Neuron (in vitro differentiated cells): ENCODE results near the gene MBD3.
A peak's percentile ranks its signal among the peaks of the same experiment; 100 is the strongest.
"Not testable (repeated sequence)": the region's sequence is repeated elsewhere in the genome, so short reads cannot be mapped to it uniquely, and the experiment has no call there.

ENCODE experiments used
- H2AFZ ChIP-seq: one replicate; pipeline ENCODE4 v1.6.1; 2013; ENCODE audit warnings: low read depth, mild to moderate bottlenecking, inconsistent platforms, low read length, moderate library complexity
- H3K27me3 ChIP-seq: one replicate; pipeline ENCODE4 v1.6.1; 2013; ENCODE audit warnings: low read length; ENCODE audit not compliant: insufficient read depth
- H3K36me3 ChIP-seq: one replicate; pipeline ENCODE4 v1.6.1; 2013; ENCODE audit warnings: low read length; ENCODE audit not compliant: insufficient read depth
- H3K4me1 ChIP-seq: one replicate; pipeline ENCODE4 v1.6.1; 2013; ENCODE audit warnings: low read length; ENCODE audit not compliant: insufficient read depth
- H3K4me3 ChIP-seq: 2 replicates; pipeline ENCODE4 v1.5.1; 2013; ENCODE audit warnings: mild to moderate bottlenecking, low read length, moderate library complexity
- H3K9me3 ChIP-seq: one replicate; pipeline ENCODE4 v1.6.1; 2013; ENCODE audit warnings: low read length

MBD3 gene, protein sequence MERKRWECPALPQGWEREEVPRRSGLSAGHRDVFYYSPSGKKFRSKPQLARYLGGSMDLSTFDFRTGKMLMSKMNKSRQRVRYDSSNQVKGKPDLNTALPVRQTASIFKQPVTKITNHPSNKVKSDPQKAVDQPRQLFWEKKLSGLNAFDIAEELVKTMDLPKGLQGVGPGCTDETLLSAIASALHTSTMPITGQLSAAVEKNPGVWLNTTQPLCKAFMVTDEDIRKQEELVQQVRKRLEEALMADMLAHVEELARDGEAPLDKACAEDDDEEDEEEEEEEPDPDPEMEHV

GRCh38 chr19:1592755-1593500 lies at the start of gene MBD3:
TSS of gene MBD3 (minus strand) at chr19:1592865. CDS start at chr19:1592631, 234 bp downstream.
- H3K9me3 ChIP-seq = no peaks in the 10 kb centered on the region
- peaks cover 21% of the 10 kb centered on the region for H3K36me3 ChIP-seq
- no peak within 1 kb of the TSS for H2AFZ ChIP-seq
- H3K4me1 ChIP-seq = peaks cover 18% of the 10 kb centered on the region
- no peaks in the 10 kb centered on the region for H3K27me3 ChIP-seq
- peak within 1 kb of the TSS; percentile 99 for H3K4me3 ChIP-seq

DNA sequence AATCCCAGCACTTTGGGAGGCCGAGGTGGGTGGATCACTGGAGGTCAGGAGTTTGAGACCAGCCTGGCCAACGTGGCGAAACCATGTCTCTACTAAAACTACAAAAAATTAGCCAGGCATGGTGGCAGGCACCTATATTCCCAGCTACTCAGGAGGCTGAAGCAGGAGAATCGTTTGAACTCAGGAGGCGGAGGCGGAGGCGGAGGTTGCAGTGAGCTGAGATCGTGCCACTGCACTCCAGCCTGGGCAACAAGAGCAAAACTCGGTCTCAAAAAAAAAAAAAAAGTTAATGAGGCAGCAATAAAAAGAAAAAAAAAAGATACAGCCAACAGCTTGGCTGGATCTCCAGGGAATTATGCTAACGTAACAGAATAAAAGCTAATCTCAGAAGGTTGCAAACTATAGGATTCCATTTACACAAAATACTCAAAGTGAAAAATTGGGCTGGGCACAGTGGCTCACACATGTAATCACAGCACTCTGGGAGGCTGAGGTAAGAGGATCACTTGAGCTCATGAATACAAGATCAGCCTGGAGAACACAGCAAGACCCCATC lies 48.3 kb upstream of the MBD3 start:
- H3K27me3 ChIP-seq, H3K4me3 ChIP-seq, H2AFZ ChIP-seq, H3K4me1 ChIP-seq, H3K9me3 ChIP-seq: not testable (repeated sequence)
- peaks cover 90% of the 10 kb centered on the region for H3K36me3 ChIP-seq

GRCh38 chr19:1636325-1637236 lies 43.9 kb upstream of the MBD3 start:
- no peaks in the 10 kb centered on the region for H3K27me3 ChIP-seq
- H3K9me3 ChIP-seq = peaks cover 3% of the 10 kb centered on the region
- H2AFZ ChIP-seq = no peak overlapping the region
- no peak overlapping the region for H3K4me3 ChIP-seq
- H3K36me3 ChIP-seq = peaks cover 85% of the 10 kb centered on the region
- H3K4me1 ChIP-seq = no peaks in the 10 kb centered on the region

GRCh38 chr19:1634938-1635243 lies 42.2 kb upstream of the MBD3 start:
- Histone ChIP-seq H3K4me1 (no peaks in the 10 kb centered on the region), H3K36me3 (peaks cover 90% of the 10 kb centered on the region), H3K4me3 (no peak overlapping the region), H3K27me3 (no peaks in the 10 kb centered on the region), H3K9me3 (peaks cover 3% of the 10 kb centered on the region), H2AFZ (no peak overlapping the region)

DNA sequence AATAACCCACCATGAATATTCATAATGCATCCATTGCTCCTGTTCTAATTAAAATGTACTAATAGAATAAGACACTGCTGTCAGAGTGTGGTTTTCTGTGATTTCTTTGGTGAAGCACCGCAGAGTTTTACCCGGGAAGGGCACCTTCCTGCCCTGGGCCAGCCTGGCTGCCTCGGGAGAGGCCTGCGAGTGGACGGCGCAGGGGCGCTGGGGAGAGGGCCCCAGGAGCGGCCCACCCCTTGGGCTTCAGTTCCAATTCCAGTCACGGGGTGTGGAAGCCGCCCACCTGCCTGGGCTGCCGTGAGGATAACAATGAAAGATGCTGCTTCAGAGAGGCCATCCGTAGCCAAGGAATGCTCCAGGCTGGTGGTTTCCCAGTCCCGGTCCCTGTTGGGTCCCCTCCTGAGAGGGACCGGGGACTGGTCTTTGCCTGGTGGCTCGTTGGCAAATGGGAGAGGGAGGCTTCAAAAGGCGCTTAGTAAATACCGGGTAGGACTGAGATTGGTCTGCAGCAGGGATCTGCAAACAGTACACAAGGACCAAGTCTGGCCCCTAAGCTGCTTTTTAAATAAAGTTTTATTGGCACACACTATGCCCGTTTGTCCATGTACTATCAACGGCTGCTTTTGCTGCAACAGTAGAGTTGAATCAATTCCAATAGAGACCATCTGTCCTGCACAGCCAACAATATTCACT lies 41.7 kb upstream of the MBD3 start:
- Histone ChIP-seq H3K9me3 (peaks cover 3% of the 10 kb centered on the region), H2AFZ (no peak overlapping the region), H3K36me3 (peaks cover 90% of the 10 kb centered on the region), H3K4me3 (no peak overlapping the region), H3K27me3 (no peaks in the 10 kb centered on the region), H3K4me1 (no peaks in the 10 kb centered on the region)

GRCh38 chr19:1633269-1633826 lies 40.7 kb upstream of the MBD3 start:
- Histone ChIP-seq H3K4me3 (no peak overlapping the region), H3K4me1 (no peaks in the 10 kb centered on the region), H3K36me3 (peaks cover 81% of the 10 kb centered on the region), H2AFZ (no peak overlapping the region), H3K27me3 (no peaks in the 10 kb centered on the region), H3K9me3 (peaks cover under 1% of the 10 kb centered on the region)

DNA sequence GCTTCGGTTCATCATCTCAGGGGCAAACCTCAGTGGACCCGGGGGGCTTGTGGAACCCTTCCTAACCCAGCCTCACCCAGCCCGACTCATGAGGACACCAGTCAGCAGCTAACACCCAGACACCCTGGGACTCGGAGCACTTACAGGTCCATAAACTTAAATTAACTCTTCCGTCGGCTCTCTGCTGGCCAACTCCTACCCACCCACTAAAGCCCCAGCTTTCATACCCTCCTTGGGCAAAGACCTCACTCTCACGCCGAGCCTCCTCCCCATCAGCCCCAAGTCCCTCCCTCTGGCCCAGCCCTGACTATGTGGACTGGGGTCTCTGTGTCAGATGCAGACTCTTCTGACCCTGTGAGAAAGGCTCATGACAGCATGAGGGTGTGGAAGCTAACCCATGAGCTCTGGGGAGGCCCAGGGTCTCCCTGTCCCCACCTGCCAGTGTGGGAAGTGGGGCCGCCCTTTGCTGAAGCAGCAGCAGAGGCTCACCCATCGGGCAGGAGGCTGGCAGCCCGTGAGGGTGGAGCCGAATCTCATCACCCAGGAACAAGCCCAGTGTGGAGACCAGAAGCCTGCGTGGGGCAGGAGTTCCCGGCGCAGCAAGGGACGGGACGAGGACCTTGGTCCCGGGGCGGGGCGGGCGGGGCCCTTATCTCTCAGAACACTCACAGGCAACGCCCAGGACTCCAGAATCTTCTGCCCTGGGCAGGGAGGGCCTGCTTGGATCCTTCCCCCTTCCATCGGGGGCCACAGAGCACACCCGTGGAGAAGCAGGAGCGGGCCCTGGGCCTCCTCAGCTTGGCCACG lies 40.0 kb upstream of the MBD3 start:
- H2AFZ ChIP-seq = no peak overlapping the region
- no peaks in the 10 kb centered on the region for H3K27me3 ChIP-seq
- H3K4me1 ChIP-seq = no peaks in the 10 kb centered on the region
- no peak overlapping the region for H3K4me3 ChIP-seq
- H3K36me3 ChIP-seq = peaks cover 75% of the 10 kb centered on the region
- no peaks in the 10 kb centered on the region for H3K9me3 ChIP-seq

DNA sequence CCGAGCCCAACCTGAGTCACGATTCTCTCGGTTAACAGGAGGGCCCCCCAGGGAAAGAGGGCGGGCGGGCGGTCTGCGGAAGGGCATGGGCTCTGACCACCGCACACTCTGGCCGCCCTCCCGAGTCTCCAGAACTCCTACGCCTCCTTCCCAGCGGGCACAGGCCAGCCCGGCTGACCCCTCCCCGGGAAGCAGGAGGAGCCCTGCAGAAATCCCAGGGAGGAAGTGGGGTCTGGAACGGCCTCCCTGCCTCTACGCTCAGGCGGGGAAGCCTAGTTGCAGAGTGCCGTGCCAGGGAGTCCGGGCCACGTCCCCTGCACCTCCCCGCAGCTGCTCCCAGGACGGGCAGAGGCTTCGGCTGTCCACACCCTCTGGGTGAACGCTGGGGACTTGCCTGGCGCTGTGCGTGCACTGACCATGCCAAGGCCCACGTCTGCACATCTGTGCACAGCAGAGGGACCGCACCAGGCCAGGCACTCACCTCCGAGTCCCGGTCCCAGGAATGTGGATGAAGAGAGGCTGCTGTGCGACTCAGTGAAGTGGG lies 39.0 kb upstream of the MBD3 start:
- H3K4me1 ChIP-seq = no peaks in the 10 kb centered on the region
- H3K36me3 ChIP-seq = peaks cover 74% of the 10 kb centered on the region
- H3K4me3 ChIP-seq = no peak overlapping the region
- no peak overlapping the region for H2AFZ ChIP-seq
- no peaks in the 10 kb centered on the region for H3K9me3 ChIP-seq
- no peaks in the 10 kb centered on the region for H3K27me3 ChIP-seq

- Histone ChIP-seq H3K4me1 (no peaks in the 10 kb centered on the region), H3K36me3 (peaks cover 75% of the 10 kb centered on the region), H2AFZ (no peak overlapping the region), H3K9me3 (no peaks in the 10 kb centered on the region), H3K4me3 (no peak overlapping the region), H3K27me3 (no peaks in the 10 kb centered on the region)
These were observed 38.1 kb upstream of the MBD3 start for GRCh38 chr19:1630811-1631210.

GRCh38 chr19:1630012-1630411 lies 37.3 kb upstream of the MBD3 start:
- H2AFZ ChIP-seq = no peak overlapping the region
- no peaks in the 10 kb centered on the region for H3K27me3 ChIP-seq
- no peaks in the 10 kb centered on the region for H3K9me3 ChIP-seq
- no peak overlapping the region for H3K4me3 ChIP-seq
- no peaks in the 10 kb centered on the region for H3K4me1 ChIP-seq
- peaks cover 74% of the 10 kb centered on the region for H3K36me3 ChIP-seq

DNA sequence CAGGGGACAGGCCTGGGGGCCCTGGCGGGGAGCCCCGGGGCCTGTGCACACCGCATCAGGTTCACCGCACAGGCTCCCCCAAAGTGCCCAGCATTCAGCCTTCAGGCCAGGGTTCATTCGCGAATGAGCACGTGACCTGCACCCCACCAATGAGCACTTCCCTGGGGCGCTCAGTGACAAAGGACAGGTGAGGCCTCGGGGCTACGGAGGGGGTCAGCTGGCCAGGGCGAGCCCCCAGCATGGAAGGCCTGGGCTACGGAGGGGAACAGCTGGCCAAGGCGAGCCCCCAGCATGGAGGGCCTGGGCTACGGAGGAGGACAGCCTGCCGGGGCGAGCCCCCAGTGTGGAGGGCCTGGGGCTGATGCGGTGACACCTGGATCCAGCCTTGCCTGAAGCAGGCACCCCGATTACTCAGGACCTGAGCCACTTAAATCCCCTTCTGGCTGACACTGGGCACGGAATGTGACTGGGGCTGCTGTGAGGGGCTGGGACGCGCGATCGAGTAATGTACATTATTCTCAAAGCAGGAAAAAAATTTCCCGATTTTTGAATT lies 36.7 kb upstream of the MBD3 start:
- H3K36me3 ChIP-seq = peaks cover 74% of the 10 kb centered on the region
- no peaks in the 10 kb centered on the region for H3K27me3 ChIP-seq

More for the DNA sequence above, 36.7 kb upstream of the MBD3 start:
- H3K4me1 ChIP-seq = no peaks in the 10 kb centered on the region
- H3K4me3 ChIP-seq = no peak overlapping the region
- no peaks in the 10 kb centered on the region for H3K9me3 ChIP-seq
- H2AFZ ChIP-seq = no peak overlapping the region
